Measurements from ENCODE around the gene PRMT3. TPM values are rescaled to one million over a fixed set of nuclear protein-coding genes. Genes with fewer than 3 reads are reported as not detected.
"Not testable (repeated sequence)": the region's sequence is repeated elsewhere in the genome, so short reads cannot be mapped to it uniquely, and the experiment has no call there.

Gene PRMT3
- polyA plus RNA-seq, 3 donors, result 4.5 to 8.4 (median 6.1) TPM

GRCh38 chr11:20374741-20375300, 12.7 kb upstream of the PRMT3 start:
- Mint-ChIP-seq H3K9me3 (peaks cover 0 to 7% (median 0%) of the 10 kb centered on the region in 7 donors), H3K27me3 (ENCODE audit: low read depth in 3 of 3) (no peaks in the 10 kb centered on the region), H3K27ac (peak overlapping the region in 2 of 7 donors; percentile 13), H3K36me3 (peaks cover 68 to 85% of the 10 kb centered on the region in 2 donors), H3K4me3 (no peak overlapping the region), H3K4me1 (no peaks in the 10 kb centered on the region)
- Histone ChIP-seq H3K79me2 (ENCODE audit: insufficient read depth, low read length) (no peaks in the 10 kb centered on the region), H3K36me3 (replicated peaks in 1 of 2; ENCODE audit: control insufficient read depth in 1 of 2, insufficient read depth in 2 of 2, low read length in 2 of 2) (peaks cover 36 to 89% of the 10 kb centered on the region in 2 donors), H3K4me2 (replicated peaks; ENCODE audit: extremely low read depth, low read length, poor library complexity, severe bottlenecking) (no peak overlapping the region), H3K27ac (ENCODE audit: low read depth in 1 of 2, low read length in 2 of 2) (no peak overlapping the region), H3K9me3 (replicated peaks in 1 of 2; ENCODE audit: control insufficient read depth in 1 of 2, insufficient read depth in 1 of 2, low read length in 2 of 2) (no peaks in the 10 kb centered on the region), H3K4me1 (ENCODE audit: control insufficient read depth in 1 of 2, insufficient read depth in 2 of 2, low read length in 2 of 2) (no peaks in the 10 kb centered on the region), H4K20me1 (ENCODE audit: insufficient read depth, low read length) (no peaks in the 10 kb centered on the region), H3K9ac (ENCODE audit: insufficient read depth, low read length, poor library complexity, severe bottlenecking) (no peak overlapping the region), H3K4me3 (replicated peaks in 1 of 3; ENCODE audit: low read depth in 2 of 3, low read length in 3 of 3) (no peak overlapping the region), H2AFZ (ENCODE audit: insufficient read depth, low read depth, low read length, poor library complexity, severe bottlenecking) (no peak overlapping the region), H3K27me3 (ENCODE audit: control insufficient read depth in 2 of 2, insufficient read depth in 2 of 2, low read length in 2 of 2) (no peaks in the 10 kb centered on the region)
- intact Hi-C loops (cut with micrococcal nuclease), result no loop called here
- TF ChIP-seq CTCF (IDR thresholded peaks at IDR 0.05), result no peak
- WGBS (ENCODE audit: insufficient coverage), result no CpG with 5 or more reads among the region's 9 CpGs
- DNase-seq, result no peak

GRCh38 chr11:20376162-20376730, 11.3 kb upstream of the PRMT3 start:
- H3K4me1 Mint-ChIP-seq, result no peaks in the 10 kb centered on the region
- intact Hi-C loops (cut with micrococcal nuclease), result no loop called here
- H2AFZ ChIP-seq (ENCODE audit: insufficient read depth, low read depth, low read length, poor library complexity, severe bottlenecking), result no peak overlapping the region
- no peak overlapping the region for H3K4me3 ChIP-seq (replicated peaks in 1 of 3; ENCODE audit: low read depth in 2 of 3, low read length in 3 of 3)
- no peaks in the 10 kb centered on the region for H4K20me1 ChIP-seq (ENCODE audit: insufficient read depth, low read length)
- peaks cover 69 to 80% of the 10 kb centered on the region in 2 donors for H3K36me3 Mint-ChIP-seq
- WGBS (ENCODE audit: insufficient coverage), result no CpG with 5 or more reads among the region's 3 CpGs
- H3K27ac Mint-ChIP-seq, result peak overlapping the region in 1 of 7 donors; percentile 83
- no peak overlapping the region for H3K4me3 Mint-ChIP-seq
- no peaks in the 10 kb centered on the region for H3K4me1 ChIP-seq (ENCODE audit: control insufficient read depth in 1 of 2, insufficient read depth in 2 of 2, low read length in 2 of 2)
- no peaks in the 10 kb centered on the region for H3K27me3 ChIP-seq (ENCODE audit: control insufficient read depth in 2 of 2, insufficient read depth in 2 of 2, low read length in 2 of 2)
- no peaks in the 10 kb centered on the region for H3K27me3 Mint-ChIP-seq (ENCODE audit: low read depth in 3 of 3)
- TF ChIP-seq CTCF (IDR thresholded peaks at IDR 0.05), result no peak
- H3K36me3 ChIP-seq (replicated peaks in 1 of 2; ENCODE audit: control insufficient read depth in 1 of 2, insufficient read depth in 2 of 2, low read length in 2 of 2), result peaks cover 35 to 83% of the 10 kb centered on the region in 2 donors
- H3K9ac ChIP-seq (ENCODE audit: insufficient read depth, low read length, poor library complexity, severe bottlenecking), result no peak overlapping the region
- H3K4me2 ChIP-seq (replicated peaks; ENCODE audit: extremely low read depth, low read length, poor library complexity, severe bottlenecking), result no peak overlapping the region
- peaks cover 0 to 4% (median 0%) of the 10 kb centered on the region in 7 donors for H3K9me3 Mint-ChIP-seq
- no peaks in the 10 kb centered on the region for H3K9me3 ChIP-seq (replicated peaks in 1 of 2; ENCODE audit: control insufficient read depth in 1 of 2, insufficient read depth in 1 of 2, low read length in 2 of 2)
- DNase-seq, result no peak
- H3K79me2 ChIP-seq (ENCODE audit: insufficient read depth, low read length), result no peaks in the 10 kb centered on the region
- H3K27ac ChIP-seq (ENCODE audit: low read depth in 1 of 2, low read length in 2 of 2), result no peak overlapping the region

GRCh38 chr11:20385996-20386395, 1.5 kb upstream of the PRMT3 start:
- DNase-seq; intact Hi-C loops (cut with micrococcal nuclease); H3K4me3 ChIP-seq (replicated peaks in 1 of 3; ENCODE audit: low read depth in 2 of 3, low read length in 3 of 3); H3K9me3 ChIP-seq (replicated peaks in 1 of 2; ENCODE audit: control insufficient read depth in 1 of 2, insufficient read depth in 1 of 2, low read length in 2 of 2); H3K9ac ChIP-seq (ENCODE audit: insufficient read depth, low read length, poor library complexity, severe bottlenecking); H3K4me2 ChIP-seq (replicated peaks; ENCODE audit: extremely low read depth, low read length, poor library complexity, severe bottlenecking); H3K27me3 ChIP-seq (ENCODE audit: control insufficient read depth in 2 of 2, insufficient read depth in 2 of 2, low read length in 2 of 2); H2AFZ ChIP-seq (ENCODE audit: insufficient read depth, low read depth, low read length, poor library complexity, severe bottlenecking); H3K79me2 ChIP-seq (ENCODE audit: insufficient read depth, low read length); H4K20me1 ChIP-seq (ENCODE audit: insufficient read depth, low read length); H3K27ac ChIP-seq (ENCODE audit: low read depth in 1 of 2, low read length in 2 of 2); H3K9me3 Mint-ChIP-seq; H3K4me3 Mint-ChIP-seq; H3K27me3 Mint-ChIP-seq (ENCODE audit: low read depth in 3 of 3): not testable (repeated sequence)
- Mint-ChIP-seq H3K27ac (peak overlapping the region in 3 of 7 donors; percentile 99 to 100 (median 99)), H3K36me3 (peaks cover 29 to 36% of the 10 kb centered on the region in 2 donors), H3K4me1 (peaks cover 16% of the 10 kb centered on the region)
- Histone ChIP-seq H3K4me1 (ENCODE audit: control insufficient read depth in 1 of 2, insufficient read depth in 2 of 2, low read length in 2 of 2) (peaks cover 18 to 21% of the 10 kb centered on the region in 2 donors), H3K36me3 (replicated peaks in 1 of 2; ENCODE audit: control insufficient read depth in 1 of 2, insufficient read depth in 2 of 2, low read length in 2 of 2) (peaks cover 14 to 36% of the 10 kb centered on the region in 2 donors)
- 85% methylated on average over 10 of the region's 15 CpGs for WGBS (ENCODE audit: insufficient coverage)
